HG02623 (cell line): ENCODE measurements around the gene MTUS2.

Source experiments
- ATAC-seq: cut with Tn5 transposase; IDR thresholded peaks from one replicate; pipeline ENCODE4 v1.9.1; 2021; ENCODE audit warnings: moderate library complexity; ENCODE audit not compliant: unreplicated experiment

The MTUS2 gene

GRCh38 chr13:29103065-29103800, 283.1 kb downstream of the MTUS2 start:
- no peak for ATAC-seq

DNA sequence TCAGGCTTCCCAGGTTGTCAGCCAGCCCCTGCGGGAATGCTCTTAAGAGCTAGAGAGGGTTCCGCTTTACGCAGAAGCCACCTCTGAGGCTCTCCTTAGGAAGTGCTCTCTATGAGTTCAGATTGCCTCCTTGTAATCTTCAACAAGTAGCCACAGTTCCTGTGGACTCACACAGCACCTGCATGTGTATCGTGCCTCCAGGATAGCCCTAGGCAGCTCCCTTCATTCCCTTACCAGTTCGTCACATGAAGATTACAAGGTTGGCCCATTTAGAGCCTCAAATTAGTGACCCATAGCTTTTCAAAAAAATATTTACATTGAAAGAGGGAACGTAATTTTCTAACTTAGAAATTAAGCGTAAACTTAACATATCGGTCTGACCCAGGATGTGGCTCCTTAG, 284.3 kb downstream of the MTUS2 start:
- no peak for ATAC-seq

- no peak for ATAC-seq
Observed at GRCh38 chr13:29105779-29106178, 285.6 kb downstream of the MTUS2 start.

DNA sequence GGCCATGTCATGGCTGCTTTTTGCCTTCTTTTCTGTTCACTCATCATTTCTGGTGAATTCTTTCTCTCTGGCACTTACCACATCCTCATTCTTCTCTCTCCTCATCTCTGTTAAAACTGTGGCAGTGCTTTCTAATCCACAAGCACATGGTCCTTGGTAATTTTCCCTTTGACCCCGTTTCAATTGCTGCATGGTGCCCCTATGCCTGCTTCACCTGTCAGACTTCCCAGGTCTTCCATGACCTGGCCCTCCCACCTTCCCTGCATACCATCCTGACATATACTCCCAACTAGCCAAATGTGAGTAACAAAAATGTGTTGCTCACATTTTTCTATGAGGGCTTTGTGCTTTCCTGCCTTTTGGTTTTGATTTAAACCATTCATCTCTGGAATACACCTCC, 286.5 kb downstream of the MTUS2 start:
- ATAC-seq: no peak

DNA sequence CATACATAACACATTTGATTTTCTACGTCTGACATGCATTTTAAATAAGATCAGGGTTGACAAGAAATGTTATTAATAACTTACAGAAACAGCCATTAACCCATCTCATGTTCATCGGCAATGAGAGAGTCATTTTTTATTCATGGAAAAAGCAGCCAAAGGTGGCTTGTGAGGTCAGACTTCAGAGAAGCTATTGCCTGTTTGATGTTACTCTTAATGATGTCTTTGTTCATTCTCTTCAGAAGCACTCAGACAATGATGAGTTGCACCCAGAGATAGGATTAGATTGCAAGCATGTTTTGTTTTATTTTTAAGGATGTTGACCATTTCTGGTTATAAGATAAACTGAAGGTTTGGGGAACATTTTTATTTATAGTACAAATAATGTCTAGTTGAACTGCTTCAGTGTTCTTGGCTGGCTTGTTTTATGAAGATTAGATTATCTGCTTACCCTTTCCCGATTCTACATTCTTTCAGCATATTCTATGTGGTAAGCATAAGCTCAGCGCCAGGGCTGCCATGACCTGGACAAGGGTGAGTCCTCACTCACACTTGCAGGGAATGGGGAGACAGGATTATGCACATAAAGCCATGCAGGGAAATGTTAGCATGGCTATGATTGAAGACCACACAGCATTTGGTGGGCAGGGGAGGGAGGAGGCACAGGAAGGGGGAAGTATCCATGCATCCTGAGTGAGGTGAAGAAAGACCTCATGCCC, 288.1 kb downstream of the MTUS2 start:
- no peak for ATAC-seq

- no peak for ATAC-seq
Observed at GRCh38 chr13:29109987-29110386, 289.8 kb downstream of the MTUS2 start.

GRCh38 chr13:29111446-29111845, 291.3 kb downstream of the MTUS2 start:
- no peak for ATAC-seq

DNA sequence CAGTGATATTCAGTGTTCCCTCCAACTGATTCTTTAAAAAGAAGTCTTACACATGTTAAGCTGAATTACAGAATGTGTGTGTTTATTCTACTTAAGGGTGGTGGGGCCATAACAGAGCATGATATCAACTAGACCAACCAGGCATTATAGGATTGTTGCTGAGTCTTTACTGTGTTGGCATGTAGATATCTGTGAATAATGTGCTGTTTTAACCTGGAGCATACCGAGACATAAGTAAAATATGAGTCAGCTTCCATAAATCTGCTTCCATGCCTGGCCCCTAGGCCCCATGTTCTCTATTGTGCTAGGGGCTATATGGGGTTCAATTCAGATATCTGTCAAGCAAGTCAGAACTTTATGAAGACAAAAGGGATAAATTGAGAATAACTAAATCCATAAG, 295.7 kb downstream of the MTUS2 start:
- ATAC-seq: no peak

DNA sequence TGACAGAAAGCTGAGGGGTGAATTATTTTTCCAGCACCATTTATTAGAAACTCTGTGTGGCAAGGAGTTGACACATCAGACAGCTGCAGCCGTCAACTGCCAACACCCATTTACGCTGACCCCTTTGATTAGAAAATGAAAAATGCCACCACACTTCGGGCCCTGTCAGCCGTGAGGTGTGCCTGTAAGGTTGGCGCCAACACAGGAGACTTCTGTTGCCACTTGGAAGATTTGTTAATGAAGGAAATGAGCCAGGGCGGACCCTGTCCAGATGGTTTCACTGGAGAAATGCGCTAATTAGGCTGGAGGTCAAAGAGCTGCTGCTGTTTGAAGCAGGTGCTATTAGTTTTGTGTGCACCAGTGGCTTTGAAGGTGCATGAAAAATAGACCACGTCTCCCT, 297.5 kb downstream of the MTUS2 start:
- no peak for ATAC-seq

DNA sequence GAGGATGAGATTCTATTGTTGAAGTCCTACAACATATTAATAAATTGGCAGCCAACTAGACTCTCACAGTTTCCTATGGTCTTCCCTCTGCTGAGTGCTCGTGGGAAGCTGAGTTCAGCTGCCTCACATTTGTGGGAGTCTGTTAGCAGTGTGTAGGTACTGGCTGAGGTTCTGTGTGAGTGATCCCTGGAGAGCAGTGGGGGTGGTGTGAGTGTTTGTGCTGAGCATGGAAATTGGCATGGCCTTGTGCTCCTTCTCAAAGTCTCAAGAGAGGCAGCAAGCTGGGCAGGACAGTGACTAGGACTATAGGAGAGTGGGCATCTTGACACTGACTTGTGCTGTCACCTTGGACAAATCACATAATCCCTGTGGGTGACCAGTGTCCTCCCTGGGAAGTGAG, 298.3 kb downstream of the MTUS2 start:
- no peak for ATAC-seq

GRCh38 chr13:29125191-29125933, 305.2 kb downstream of the MTUS2 start:
- ATAC-seq: peak; percentile 56

GRCh38 chr13:29125934-29126424, 305.8 kb downstream of the MTUS2 start:
- ATAC-seq: peak; percentile 60

- no peak for ATAC-seq
Observed at GRCh38 chr13:29129616-29130015, 309.5 kb downstream of the MTUS2 start.

DNA sequence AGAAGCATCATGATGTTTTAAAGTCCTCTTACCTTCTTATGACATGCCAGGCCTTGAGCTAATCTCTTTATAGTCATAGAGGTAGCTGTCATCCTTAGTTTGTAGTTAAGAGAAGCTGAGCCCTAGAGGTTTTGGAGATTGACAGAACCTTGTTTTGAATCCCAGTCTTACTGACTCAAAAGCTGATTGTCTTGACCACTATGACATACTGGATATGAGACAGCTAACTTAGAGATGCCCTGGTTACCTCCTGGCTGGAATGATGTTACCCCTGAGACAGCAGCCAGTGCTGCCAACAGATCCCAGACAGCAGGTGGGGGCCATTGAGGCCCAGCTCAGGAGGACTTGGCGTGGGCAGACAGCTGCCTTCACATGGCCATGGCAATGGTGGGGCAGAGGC, 311.0 kb downstream of the MTUS2 start:
- no peak for ATAC-seq

- ATAC-seq: no peak
Observed at GRCh38 chr13:29131881-29132668, 311.9 kb downstream of the MTUS2 start.

- ATAC-seq: no peak
Observed at GRCh38 chr13:29136341-29136740, 316.2 kb downstream of the MTUS2 start.

DNA sequence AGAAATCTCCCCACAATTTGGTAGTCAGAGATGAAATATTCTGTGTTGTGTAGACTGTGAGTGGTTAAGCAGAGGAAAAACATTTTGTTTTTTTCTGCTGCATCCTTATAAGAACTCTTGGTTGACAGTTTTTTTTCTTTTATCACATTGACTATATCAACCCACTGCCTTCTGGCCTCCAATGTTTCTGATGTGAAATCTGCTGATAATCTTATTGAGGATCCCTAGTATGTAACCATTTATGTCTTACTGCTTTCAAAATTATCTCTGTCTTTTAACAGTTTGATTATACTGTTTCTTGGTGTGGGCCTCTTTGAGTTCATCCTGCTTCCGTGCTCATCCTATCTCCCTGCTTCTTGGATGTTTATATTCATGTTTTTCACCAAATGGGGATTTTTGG, 316.9 kb downstream of the MTUS2 start:
- ATAC-seq: no peak

DNA sequence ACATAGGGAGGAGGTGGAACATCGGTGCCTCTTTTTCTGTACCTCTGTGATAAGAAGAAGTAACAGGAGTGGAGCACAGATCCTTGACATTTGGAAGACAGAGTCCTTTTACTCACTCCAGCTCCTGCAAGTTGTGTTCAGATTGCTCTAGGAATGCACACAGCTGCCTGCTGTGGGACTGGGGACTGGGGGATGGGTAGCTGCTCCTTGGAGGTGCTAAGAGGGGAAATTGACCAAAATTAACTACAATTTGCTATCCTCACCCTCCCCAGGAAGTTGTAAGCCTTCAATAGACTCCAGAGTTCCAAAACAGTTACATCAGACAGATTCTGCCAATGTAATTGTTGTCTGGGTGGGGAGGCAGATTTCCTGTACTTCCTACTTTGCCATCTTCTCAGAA, 317.9 kb downstream of the MTUS2 start:
- no peak for ATAC-seq

DNA sequence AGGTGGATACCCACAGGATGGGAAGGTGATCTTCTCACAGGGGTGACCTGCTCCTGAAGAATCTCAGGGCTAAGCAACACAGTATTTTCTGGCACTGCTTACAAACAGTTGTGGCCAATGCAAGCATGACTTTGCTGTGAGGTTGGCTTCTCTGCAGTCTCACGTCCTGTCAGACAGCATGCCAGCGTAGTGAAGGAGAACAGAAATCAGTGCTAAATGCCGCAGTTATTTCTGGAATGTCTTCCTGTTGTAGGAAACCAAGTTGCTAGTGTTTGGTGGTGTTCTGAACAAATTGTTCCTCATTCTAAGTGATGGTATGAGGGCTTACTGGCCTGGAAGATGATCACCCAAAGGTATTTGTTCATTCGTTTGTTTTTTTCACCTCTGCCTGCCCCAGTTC, 320.1 kb downstream of the MTUS2 start:
- ATAC-seq: no peak

- no peak for ATAC-seq
Observed at GRCh38 chr13:29143847-29144246, 323.7 kb downstream of the MTUS2 start.

- no peak for ATAC-seq
Observed at GRCh38 chr13:29154390-29154789, 334.3 kb downstream of the MTUS2 start.
